GM12872 (cell line): Measurements from ENCODE around the gene PLCXD1.

Experiments
- TF ChIP-seq, protein P1 (sequence below): IDR thresholded peaks from 3 replicates; pipeline ENCODE4 v1.5.1; 2011; ENCODE audit warnings: low read depth, mild to moderate bottlenecking, low read length, moderate library complexity; ENCODE audit not compliant: insufficient read depth

The PLCXD1 gene

GRCh38 chrX:335758-336155 is 54.6 kb downstream of the PLCXD1 start:
- TF ChIP-seq, protein P1, sequence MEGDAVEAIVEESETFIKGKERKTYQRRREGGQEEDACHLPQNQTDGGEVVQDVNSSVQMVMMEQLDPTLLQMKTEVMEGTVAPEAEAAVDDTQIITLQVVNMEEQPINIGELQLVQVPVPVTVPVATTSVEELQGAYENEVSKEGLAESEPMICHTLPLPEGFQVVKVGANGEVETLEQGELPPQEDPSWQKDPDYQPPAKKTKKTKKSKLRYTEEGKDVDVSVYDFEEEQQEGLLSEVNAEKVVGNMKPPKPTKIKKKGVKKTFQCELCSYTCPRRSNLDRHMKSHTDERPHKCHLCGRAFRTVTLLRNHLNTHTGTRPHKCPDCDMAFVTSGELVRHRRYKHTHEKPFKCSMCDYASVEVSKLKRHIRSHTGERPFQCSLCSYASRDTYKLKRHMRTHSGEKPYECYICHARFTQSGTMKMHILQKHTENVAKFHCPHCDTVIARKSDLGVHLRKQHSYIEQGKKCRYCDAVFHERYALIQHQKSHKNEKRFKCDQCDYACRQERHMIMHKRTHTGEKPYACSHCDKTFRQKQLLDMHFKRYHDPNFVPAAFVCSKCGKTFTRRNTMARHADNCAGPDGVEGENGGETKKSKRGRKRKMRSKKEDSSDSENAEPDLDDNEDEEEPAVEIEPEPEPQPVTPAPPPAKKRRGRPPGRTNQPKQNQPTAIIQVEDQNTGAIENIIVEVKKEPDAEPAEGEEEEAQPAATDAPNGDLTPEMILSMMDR, result no peak

- TF ChIP-seq, protein P1, result no peak
Observed at GRCh38 chrX:336227-336626, 55.0 kb downstream of the PLCXD1 start.

- TF ChIP-seq, protein P1, result no peak
Observed at GRCh38 chrX:337331-337831, 56.2 kb downstream of the PLCXD1 start.

- TF ChIP-seq, protein P1, result no peak
Observed at GRCh38 chrX:338281-338835, 57.2 kb downstream of the PLCXD1 start.

DNA sequence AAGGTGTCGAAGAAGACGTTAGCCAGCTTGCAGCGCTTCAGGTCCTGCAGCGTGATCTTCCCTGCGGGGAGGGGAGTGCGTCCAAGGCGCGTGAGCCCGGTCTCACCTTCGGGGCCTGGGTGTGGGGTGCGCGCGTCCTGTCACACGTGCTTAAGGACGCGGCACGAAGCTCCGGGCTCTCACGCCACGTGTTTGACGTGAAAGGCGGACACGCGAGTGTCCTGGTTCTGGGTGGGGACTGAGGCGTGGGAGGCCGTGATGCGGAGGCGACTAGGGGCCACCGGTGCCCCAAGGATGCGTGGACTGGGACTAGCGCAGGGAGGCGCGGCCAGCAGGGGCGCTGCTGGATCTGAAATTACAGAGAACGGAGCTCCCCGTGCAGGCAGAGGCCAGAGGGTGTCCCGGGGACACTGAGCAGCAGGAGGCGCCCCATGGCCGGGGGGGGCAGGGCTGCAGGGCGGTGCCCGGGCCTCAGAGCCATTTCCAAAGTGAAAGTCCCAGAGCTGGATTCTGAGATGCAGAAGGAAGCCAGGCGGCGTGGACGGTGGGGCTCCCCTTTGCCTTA is 57.7 kb downstream of the PLCXD1 start:
- TF ChIP-seq, protein P1, result no peak

DNA sequence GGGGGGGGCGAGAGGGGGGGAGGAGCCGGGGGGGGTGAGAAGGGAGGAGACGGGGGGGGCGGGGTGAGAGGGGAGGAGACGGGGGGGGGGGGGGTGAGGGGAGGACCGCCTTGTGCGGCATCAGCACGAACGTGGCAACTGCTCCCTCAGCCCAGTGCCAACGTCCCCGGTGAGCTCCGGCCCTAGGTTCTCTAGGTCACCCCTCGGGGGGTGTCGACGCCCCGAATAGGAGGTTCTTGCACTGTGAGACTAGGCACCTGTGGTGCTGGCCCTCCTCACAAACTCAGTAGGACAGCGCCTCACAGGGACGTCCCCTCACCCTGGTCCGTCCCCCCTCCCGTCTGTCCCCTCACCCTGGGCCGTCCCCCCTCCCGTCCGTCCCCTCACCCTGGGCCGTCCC is 58.9 kb downstream of the PLCXD1 start:
- TF ChIP-seq, protein P1, result no peak

DNA sequence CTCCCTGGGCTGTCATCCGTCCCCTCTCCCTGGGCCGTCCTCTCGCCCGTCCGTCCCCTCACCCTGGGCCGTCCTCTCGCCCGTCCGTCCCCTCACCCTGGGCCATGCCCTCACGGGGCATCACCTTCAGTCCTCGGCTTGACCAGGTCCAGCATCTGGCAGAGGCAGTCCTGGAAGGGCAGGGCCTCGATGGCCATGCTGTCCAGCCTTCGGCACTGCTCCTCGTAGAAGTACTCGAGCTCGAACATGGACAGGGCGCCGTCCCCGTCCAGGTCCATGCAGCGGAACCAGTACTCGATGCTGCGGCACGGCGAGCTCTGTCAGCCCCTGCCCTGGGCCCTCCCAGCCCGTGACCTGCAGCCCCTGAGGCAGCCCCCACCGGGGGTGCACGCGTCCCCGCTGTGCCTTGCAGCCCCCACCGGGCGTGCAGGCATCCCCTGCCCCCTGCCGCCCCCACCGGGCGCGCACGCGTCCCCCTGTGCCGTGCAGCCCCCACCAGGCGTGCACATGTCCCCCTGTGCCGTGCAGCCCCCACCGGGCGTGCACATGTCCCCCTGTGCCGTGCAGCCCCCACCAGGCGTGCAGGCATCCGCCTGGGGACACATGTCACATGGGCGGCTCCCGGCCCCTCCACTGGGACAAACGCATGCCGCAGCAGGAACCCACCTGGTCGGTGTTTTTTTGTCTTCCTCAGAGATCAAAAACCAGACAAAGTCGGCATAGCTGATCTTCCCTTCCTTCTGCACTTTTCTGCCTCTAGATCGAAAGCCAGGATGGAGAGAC is 59.7 kb downstream of the PLCXD1 start:
- TF ChIP-seq, protein P1, result no peak
